GM19468 (cell line): ENCODE data around the gene VNN1.

Experiments
- ATAC-seq: cut with Tn5 transposase; IDR thresholded peaks from one replicate; pipeline ENCODE4 v1.9.1; 2021; ENCODE audit warnings: mild to moderate bottlenecking, moderate library complexity, moderate number of reproducible peaks; ENCODE audit not compliant: unreplicated experiment; ENCODE audit errors: extremely low read depth

VNN1 gene

GRCh38 chr6:132713352-132714134 is at the start of gene VNN1:
Gene VNN1 (minus strand): TSS chr6:132714055. CDS start chr6:132714035, 20 bp downstream.
- peak; percentile 79 for ATAC-seq

DNA sequence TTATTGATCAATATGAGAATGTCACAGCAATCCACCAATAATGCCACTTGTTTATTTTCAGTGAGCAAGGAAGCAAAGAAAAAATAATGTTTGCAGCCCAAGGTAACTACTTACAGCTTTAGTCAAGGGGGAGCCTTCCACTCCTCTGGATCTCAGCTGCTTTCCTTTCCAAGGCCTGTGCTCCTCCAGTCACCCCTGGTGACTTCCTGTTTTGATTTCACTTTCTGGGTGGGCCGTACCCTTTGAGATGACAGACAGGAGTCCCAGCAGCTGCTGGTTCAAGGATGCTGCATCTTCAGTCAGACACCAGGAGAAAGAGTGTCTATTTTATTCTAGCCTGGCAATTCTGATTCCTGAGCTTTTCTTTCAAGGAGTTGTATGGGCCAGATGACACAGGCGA is 49.4 kb upstream of the VNN1 start:
- ATAC-seq = peak; percentile 91

GRCh38 chr6:132760256-132760655 is 46.4 kb upstream of the VNN1 start:
- no peak for ATAC-seq

DNA sequence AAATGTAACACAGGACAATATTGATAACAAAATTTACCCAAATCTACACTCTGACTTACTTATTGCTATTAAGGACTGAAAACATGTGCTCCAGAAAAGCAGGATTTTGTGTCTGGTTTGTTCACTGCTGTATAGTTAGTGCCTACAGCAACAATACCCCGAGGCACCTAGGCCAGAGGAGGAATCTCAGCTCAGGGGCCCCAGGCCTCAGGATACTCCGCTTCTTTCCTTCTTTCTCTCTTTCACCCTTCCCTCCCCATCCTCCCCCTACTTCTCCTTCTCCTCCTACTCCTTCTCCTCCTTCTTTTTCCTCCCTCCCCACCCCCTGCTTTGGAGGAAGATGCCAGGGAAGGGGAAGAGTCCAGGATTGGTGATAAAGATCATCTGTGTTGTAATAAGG is 44.8 kb upstream of the VNN1 start:
- ATAC-seq = no peak

DNA sequence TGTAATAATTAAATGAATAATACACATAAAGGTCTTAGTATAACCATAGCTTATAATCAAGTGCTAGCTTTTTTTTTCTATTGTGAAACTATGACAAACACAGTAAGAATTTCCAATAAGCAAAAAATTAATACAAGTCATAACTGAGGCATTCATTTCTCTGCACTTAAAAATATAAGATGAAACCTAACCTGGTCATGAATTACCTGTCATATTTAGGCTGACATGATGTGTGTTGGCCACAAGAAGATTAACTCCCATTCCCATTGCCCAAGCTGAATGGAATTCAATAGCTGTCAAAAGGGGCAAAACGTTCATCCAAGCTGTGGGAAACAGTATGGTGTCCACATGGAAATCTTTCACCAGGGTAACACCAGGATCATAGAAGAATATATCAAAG is 38.4 kb upstream of the VNN1 start:
- ATAC-seq = no peak

GRCh38 chr6:132751828-132752227 is 38.0 kb upstream of the VNN1 start:
- ATAC-seq = no peak

- no peak for ATAC-seq
These were observed 37.5 kb upstream of the VNN1 start for GRCh38 chr6:132751306-132751705.

DNA sequence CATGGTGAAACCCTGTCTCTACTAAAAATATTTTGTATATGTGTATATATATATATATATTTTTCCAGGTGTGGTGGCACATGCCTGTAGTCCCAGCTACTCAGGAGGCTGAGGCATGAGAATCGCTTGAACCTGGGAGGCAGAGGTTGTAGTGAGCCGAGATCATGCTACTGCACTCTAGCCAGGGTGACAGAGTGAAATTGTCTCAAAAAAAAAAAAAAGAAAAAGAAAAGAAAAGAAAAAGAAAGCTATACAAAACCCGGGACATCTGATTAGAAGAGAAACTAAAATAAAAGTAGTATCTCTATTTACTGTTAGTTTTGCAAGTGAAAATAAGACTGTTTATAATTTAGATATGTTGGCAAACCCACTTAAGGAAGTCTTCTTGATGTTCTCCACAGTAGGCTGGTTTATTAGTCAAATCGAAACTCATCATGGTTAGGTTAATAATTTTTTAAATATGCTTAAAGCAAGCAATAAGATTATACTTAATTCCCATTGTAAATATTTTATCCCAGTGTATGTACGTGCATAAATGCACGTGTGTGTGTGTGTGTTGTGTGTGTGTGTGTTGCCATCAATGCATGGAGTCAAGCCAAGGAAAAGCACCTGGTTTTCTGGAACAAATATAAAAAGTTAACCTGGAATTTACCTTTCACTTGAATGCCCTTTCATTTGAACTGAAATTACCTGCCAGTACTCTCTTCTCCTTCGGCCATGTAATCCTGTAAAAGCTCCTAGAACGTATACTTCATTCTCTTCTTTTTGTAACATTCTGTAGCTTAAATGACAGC is 36.8 kb upstream of the VNN1 start:
- ATAC-seq = peak; percentile 78

DNA sequence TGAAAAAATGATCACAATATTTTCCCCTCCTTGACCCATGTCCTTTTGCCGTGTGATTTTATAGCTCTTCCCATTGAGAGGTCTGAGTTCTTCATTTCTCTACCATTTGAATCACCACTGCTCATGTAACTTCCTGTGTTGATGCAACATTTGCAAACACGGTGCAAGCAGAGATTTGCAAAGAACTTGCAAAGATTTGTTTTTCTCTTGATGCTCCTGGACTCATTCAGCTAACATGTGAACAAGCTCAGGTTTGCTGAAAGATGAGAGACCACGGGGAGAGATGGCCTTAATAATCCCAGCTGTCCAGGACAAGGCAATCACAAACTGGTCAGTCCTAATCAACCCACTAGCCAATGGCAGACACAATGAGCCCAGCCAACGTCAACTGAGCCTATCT is 35.3 kb upstream of the VNN1 start:
- no peak for ATAC-seq

DNA sequence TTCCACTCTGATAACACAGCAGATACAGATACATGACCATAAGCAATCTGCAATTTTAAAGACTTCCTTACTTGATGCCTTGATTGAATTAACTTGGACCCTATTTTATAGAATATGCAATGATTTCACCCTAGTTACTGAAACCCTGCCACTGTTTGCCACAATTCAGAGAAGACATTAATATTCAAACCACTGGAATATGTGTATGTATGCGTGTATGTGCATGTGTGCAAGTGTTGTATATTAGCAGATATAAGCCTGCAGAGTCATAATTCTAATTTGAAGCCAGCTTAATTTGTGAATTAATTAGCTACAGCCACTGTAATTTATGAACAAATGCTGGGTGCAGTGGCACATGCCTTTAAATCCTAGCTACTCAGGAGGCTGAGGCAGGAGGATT is 34.6 kb upstream of the VNN1 start:
- no peak for ATAC-seq

DNA sequence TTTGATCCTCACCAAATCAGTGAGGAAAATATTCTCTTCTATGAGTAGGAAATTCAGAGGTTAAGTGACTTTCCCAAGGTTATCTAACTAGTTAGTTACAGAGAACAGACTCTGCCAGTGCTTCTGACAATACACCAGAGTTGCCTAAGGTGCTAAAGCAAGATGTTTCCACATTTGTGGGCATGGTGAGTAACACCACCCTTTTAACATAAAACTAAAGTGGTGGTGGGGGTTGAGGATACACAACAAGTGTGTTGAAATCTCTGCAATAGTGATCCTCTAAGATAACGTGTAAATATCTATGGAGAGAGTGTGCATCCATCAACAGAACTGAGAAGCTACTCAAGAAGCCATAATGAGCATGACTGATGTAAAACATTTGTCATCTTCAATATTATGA is 32.2 kb upstream of the VNN1 start:
- no peak for ATAC-seq

DNA sequence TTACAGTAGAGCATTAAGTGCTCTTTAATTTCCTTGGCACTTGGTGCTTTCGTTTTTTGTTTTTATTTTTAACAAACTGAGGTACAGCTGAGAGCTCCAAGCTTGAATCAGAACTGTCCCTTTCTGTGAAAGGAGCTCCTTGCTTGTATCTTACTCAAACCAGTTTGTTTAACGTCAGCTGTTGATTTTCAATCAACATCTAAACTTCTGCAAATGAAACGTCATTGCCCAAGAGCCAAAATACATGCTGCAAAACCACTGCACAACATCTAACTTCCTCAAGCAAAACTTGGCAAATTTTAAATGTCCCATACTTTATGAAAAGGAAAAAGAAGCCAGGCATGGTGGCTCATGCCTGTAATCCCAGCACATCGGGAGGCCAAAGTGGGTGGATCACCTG is 28.6 kb upstream of the VNN1 start:
- no peak for ATAC-seq

DNA sequence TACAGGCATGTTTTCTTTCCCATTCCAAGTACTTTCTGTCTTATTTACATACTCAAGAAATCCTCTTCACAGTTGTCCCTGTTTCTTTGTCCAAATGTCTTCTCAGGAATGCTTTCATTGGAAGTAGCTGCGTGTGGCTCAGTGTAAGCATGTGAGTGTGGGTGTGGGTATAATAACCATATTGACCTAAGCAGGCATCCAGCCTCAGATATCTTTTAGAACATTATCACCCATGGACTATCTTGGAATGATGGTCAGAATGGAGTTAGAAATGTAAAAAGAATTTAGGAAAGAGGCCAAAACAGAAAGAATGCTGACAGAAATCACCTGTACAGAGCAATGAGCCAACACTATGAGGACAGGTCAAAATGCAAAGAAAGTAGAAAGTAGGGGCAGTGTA is 27.4 kb upstream of the VNN1 start:
- ATAC-seq = no peak

- no peak for ATAC-seq
These were observed 22.4 kb upstream of the VNN1 start for GRCh38 chr6:132736239-132736638.

DNA sequence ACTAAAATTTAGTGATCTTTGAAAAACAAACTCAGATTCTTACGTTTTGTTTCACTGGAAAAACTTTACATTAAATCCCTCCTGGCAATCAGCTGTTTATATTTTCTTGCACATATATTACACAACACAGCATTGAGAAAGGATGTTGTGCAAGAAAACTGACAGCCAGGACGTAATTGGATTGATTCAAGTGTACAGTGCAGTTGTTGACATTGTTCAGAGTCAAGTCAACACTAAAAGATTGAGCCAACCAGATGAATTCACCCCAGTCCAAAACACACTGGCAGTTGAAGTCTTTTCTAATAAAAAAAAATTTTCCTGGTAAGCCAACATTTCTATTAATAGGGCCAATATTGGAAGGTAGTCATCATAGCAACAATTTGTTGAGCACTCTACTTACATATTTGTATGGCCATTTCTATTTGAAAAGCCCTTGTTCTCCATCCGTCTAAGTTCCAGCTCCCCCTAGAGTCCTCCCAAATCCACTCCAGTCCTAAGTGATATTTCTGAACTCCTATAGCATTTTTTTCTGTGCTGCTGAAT is 20.9 kb upstream of the VNN1 start:
- ATAC-seq = no peak

GRCh38 chr6:132733814-132734213 is 20.0 kb upstream of the VNN1 start:
- ATAC-seq = no peak

DNA sequence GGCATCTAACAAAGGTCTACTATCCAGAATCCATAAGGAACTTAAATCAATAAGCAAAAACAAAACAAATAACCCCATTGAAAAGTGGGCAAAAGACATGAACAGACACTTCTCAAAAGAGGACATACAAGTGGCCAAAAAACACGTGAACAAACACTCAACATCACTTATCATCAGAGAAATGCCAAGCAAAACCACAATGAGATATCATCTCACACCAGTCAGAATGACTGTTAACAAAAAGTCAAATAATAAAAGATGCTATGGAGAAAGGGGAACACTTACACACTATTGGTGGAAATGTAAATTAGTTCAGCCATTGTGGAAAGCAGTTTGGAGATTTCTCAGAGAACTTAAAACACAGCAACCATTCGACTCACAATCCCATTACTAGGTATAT is 19.4 kb upstream of the VNN1 start:
- no peak for ATAC-seq

- ATAC-seq = no peak
These were observed 17.2 kb upstream of the VNN1 start for GRCh38 chr6:132731086-132731485.

GRCh38 chr6:132730560-132730959 is 16.7 kb upstream of the VNN1 start:
- no peak for ATAC-seq

GRCh38 chr6:132728616-132729015 is 14.8 kb upstream of the VNN1 start:
- ATAC-seq = no peak

DNA sequence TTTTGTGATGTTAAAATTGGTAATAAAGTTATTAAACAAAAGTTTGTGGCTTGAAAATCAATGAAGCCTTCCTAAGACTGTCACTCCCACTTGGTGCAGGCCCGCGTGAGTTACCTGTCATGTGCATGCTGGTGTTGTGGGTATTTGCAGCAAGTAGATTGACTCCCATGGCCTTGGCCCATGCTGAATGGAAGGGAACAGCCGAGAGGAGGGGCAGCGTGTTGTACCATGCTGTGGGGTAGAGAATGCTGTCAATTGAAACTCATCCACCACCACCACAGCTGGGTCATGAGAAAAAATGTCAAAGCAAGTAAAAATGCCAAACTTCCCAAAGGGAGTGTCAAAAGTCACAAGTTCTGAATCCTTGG is 12.7 kb upstream of the VNN1 start:
- no peak for ATAC-seq
